Measurements from ENCODE around the gene EIF4E3.

EIF4E3 gene

DNA sequence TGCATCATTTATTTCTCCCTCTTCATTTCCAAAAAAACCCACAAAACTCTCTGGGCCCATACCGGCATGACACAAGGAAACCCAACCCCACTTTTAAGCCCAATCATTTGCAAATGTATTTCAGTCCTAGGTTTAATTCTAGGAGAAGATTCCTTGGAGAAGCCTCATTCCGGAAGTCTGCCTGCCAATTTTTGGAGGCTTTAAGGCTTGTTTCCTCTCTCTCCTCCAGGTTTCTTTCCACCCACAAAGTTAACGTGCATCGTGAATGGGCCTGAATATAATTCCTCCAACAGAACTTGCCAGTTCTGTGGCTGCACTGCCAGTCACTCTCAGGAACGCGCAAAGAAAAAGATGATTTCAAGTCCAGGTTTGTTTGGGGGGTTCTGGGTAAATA is 71.8 kb downstream of the EIF4E3 start:
- in situ Hi-C loops (cut with MboI; ENCODE audit: low sequenced_read_pairs): loop anchor here (25.0 kb wide), 1 partner anchor 1116 kb away; no protein-coding TSS in a partner anchor

DNA sequence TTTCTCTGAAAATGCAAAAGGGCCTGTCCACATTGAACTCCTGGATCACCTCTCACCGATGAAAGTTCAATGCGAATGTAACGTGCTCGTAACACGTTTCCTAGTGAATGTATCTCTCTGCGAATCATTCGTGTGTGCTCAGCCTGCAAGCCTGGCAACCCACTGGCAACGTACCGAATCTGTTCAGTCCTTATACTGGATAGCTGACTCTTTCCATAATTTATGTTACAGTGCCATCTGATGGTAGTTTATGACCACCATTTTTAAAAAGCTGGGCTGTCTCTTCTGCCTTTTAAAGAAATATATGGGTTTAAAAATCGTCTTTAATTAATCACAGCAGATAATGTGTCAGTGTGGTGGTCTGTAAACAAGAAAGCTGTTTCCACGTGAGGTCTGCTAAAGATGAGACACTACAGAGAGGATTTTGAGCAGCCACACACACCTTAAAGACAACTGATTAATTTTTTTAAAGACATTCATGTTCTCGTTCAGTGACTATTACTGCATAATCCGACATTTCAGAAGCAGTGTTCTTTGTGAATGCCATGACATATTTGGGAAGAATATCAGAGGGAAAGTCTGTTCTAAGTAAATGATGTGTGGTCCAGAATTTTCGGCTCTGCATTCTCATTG is 72.3 kb downstream of the EIF4E3 start:
- in situ Hi-C loops (cut with MboI; ENCODE audit: low sequenced_read_pairs): loop anchor here (25.0 kb wide), 1 partner anchor 1116 kb away; no protein-coding TSS in a partner anchor

GRCh38 chr3:71651625-71652024 is 73.6 kb downstream of the EIF4E3 start:
- in situ Hi-C loops (cut with MboI; ENCODE audit: low sequenced_read_pairs): loop anchor here (25.0 kb wide), 1 partner anchor 1114 kb away; no protein-coding TSS in a partner anchor

DNA sequence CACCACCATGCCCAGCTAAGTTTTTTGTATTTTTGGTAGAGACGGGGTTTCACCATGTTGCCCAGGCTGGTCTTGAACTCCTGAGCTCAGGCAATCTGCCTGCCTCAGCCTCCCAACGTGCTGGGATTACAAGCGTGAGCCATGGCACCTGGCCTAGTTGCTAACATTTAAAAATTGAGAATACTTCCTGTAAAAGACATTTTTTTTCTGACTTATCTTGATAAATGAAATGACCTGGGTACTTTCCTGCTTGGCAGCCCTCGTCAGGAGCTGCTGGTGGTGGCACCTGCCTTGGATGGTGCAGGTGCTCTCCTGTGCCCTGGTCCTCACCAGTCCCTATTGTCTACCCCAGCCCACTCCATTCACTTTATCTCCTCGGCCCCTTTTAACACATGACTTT is 74.8 kb downstream of the EIF4E3 start:
- in situ Hi-C loops (cut with MboI; ENCODE audit: low sequenced_read_pairs): loop anchor here (25.0 kb wide), 1 partner anchor 1113 kb away; no protein-coding TSS in a partner anchor

DNA sequence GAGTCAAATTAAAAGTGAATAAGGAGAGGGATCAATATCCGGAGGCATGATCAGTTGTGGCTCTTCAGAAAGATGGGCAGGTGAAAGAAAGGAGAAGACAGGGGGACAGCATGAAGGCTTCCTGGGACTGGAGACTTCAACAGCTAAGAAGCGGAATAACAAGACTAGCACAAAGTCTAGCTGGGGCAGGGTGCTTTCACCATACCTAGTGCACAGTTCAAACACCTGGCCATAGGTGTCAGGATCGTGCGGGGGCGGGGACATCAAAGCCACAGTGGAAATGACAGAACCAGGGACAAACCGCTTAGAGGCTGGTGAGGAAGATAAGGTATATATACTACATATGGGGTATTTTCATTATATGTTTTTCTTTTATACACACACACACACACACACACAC is 75.4 kb downstream of the EIF4E3 start:
- in situ Hi-C loops (cut with MboI; ENCODE audit: low sequenced_read_pairs): loop anchor here (25.0 kb wide), 1 partner anchor 1112 kb away; no protein-coding TSS in a partner anchor

GRCh38 chr3:71647751-71648150 is 77.5 kb downstream of the EIF4E3 start:
- in situ Hi-C loops (cut with MboI; ENCODE audit: low sequenced_read_pairs): no loop called here

GRCh38 chr3:71646971-71647370 is 78.2 kb downstream of the EIF4E3 start:
- in situ Hi-C loops (cut with MboI; ENCODE audit: low sequenced_read_pairs): no loop called here

DNA sequence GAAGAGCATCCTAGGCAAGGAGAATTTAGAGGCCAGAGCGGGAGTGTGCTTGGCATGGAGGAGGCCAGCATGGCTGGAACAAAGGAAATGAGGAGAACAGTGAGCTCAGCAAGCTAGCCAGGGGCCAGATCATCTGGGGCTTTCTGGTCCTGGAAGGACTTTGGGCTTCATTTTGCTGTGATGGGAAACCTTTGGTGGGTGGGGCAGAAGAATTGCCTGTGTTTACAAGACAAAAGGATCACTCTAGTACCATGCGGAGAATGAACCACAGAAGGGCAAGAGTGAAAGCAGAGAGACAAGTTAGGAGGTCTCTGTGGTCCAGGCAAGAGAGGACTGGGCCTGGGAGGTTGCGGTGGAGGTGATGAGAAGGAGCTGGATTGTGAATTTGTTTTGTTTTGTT is 80.1 kb downstream of the EIF4E3 start:
- in situ Hi-C loops (cut with MboI; ENCODE audit: low sequenced_read_pairs): no loop called here

- in situ Hi-C loops (cut with MboI; ENCODE audit: low sequenced_read_pairs): no loop called here
These were observed 83.5 kb downstream of the EIF4E3 start for GRCh38 chr3:71641674-71642073.

DNA sequence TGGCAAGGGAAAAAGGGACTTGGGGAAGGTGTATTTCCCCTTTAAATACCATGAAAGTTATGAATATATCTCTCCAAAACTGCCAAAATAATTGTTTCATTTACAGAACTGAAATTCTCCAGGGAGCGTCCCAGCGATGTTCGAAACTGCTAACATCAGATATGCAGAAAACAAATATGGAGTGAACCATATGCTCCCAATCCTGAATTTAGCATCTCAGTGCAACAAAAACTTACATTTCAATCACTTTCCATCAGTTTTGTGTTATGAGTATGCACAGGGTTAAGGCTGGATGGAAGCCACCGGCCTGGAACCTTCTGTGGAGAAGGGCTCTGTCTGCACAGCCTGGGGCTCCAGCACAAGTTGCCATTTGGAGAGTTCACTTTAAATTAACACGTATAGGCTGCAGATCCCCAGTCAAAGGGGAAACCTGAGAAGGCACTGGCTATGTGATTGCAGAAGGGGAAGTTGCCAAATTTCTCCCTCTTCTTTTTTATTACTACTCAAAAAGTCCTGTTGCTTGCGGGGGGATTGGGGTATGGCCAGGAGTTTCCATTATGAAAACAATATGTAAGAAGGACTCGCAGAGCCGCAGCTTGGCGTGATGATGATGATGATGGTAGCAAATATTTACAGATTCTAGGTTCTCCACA is 84.7 kb downstream of the EIF4E3 start:
- in situ Hi-C loops (cut with MboI; ENCODE audit: low sequenced_read_pairs): no loop called here

- in situ Hi-C loops (cut with MboI; ENCODE audit: low sequenced_read_pairs): no loop called here
These were observed 88.7 kb downstream of the EIF4E3 start for GRCh38 chr3:71636482-71636881.

DNA sequence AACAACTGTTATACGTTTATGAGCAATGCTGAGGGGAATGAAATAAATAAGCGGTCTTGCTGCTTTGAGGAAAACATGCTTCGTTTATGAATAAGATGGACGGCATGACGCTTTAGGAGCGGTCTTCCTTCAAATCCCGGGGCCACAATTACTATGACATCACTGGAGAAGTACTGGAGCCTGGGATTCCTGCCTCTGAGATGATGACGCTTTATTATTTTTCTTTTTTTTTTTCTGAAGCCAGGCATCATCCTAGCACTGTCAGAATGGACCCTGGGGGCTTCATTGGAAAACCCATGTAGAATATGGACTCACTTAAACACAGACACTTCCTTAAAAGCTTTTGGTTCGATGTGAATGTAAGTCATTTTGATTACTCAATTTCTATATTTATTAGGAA is 89.2 kb downstream of the EIF4E3 start:
- in situ Hi-C loops (cut with MboI; ENCODE audit: low sequenced_read_pairs): no loop called here

- in situ Hi-C loops (cut with MboI; ENCODE audit: low sequenced_read_pairs): no loop called here
These were observed 90.5 kb downstream of the EIF4E3 start for GRCh38 chr3:71634671-71635070.

DNA sequence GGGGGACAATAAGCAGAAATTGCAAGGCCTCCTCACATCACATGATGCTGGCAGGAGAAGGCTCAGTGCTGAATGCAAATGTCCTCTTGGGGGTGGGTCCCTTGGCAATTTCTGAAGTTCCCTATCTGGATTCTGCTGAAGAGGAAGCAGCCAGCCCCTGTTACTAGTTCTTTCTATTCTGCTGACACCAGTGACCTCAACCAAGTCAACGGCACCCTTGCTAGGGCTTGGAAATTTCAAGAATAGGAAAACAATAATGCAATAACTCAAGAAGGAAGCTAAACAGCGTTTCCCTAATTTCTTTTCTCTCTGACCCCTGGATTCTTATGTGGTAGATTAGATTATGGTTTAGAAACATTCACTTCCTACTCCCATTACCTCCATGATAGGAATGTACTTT is 95.5 kb downstream of the EIF4E3 start:
- in situ Hi-C loops (cut with MboI; ENCODE audit: low sequenced_read_pairs): no loop called here

- in situ Hi-C loops (cut with MboI; ENCODE audit: low sequenced_read_pairs): no loop called here
These were observed 95.9 kb downstream of the EIF4E3 start for GRCh38 chr3:71629289-71629688.

DNA sequence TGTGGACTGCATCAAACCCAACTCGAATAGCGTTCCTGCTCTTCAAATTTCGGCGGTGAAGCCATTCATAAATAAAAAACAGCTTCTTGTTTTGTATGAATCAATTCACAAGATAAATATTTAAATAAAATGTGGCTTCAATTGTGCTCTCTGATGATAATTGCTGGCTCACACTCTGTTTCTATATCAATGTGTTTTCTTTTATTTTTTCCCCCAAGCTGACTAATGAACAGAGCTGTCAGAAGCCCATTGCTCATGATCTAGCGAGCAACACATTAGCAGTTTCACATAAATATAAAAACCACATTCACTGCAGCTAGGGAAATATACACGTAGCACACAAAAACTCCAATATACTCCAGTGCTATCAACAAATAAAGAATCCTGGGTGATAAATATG is 96.7 kb downstream of the EIF4E3 start:
- in situ Hi-C loops (cut with MboI; ENCODE audit: low sequenced_read_pairs): no loop called here

DNA sequence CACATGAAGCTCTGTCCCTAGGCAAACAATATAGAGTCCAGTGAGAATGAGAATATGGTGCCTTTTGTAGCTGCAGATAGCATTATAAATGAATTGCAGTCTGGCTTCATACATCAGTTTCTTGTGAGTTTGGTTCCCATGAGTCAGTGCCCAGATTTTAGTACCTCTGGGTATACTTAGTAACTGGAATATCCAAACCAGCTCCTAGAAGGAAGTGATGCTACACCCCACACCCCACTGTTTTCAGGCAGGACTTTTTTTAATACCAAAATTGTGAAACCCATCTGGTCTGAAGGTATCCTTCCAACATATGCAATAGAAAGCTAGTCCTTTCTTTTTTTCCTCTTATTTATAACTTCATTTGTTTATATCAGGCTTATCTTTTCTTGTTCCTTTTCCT is 99.5 kb downstream of the EIF4E3 start:
- in situ Hi-C loops (cut with MboI; ENCODE audit: low sequenced_read_pairs): no loop called here

Data from HL-60/S4 treated with retinoic acid at 250 ng/mL for 4 days and 3 days (cell line).